AG04450 (cell line): ENCODE measurements around the gene SULT1B1. TPM values are rescaled to one million over a fixed set of nuclear protein-coding genes. Genes with fewer than 3 reads are reported as not detected.

Experiments
- CTCF ChIA-PET: fragments of 300-600, 350-600 bp; formaldehyde crosslinking; extraction: SDS; loops from one replicate; lab custom pipeline; 2022; ENCODE audit warnings: antibody characterized with exemption, inconsistent platforms; lab: Charles Lee
- POLR2A ChIA-PET: fragments of 350-600 bp; formaldehyde crosslinking; extraction: SDS; loops from one replicate; lab custom pipeline; 2021; ENCODE audit warnings: antibody characterized with exemption, inconsistent platforms; lab: Yijun Ruan, JAX
- DNase-seq: peaks from one replicate; pipeline ENCODE4 v3.0.0-alpha.2; 2011; ENCODE audit warnings: low read depth, low spot score
- H3K27ac ChIP-seq: one replicate; pipeline ENCODE4 v1.5.1; 2012; ENCODE audit warnings: low read depth, low read length, control low read depth
- H3K27me3 ChIP-seq: one replicate; pipeline ENCODE4 v1.6.0; 2012; ENCODE audit warnings: low read length; ENCODE audit not compliant: control insufficient read depth, insufficient read depth
- H3K4me3 ChIP-seq: 2 replicates; pipeline ENCODE4 v1.5.1; 2011; ENCODE audit warnings: mild to moderate bottlenecking, low read depth, low read length, control low read depth
- H3K9me3 ChIP-seq: 2 replicates; pipeline ENCODE4 v1.5.1; 2012; ENCODE audit warnings: low read length; ENCODE audit not compliant: control insufficient read depth, insufficient read depth
- polyA plus RNA-seq: library from polyadenylated mRNA; depleted of rRNA; stranded (reverse); fragments of >200 nt; gene quantifications from 2 replicates; pipeline ENCODE4 v1.2.3, GENCODE V29; 2011
- TF ChIP-seq, protein P1 (sequence below): IDR thresholded peaks from 2 replicates; pipeline ENCODE4 v1.5.1; 2011; ENCODE audit warnings: low read depth, low read length, control low read depth, inconsistent platforms

Gene SULT1B1
- polyA plus RNA-seq, 1 experiment: not detected

- no peak for DNase-seq
- H3K27me3 ChIP-seq: no peaks in the 10 kb centered on the region
- TF ChIP-seq, protein P1, sequence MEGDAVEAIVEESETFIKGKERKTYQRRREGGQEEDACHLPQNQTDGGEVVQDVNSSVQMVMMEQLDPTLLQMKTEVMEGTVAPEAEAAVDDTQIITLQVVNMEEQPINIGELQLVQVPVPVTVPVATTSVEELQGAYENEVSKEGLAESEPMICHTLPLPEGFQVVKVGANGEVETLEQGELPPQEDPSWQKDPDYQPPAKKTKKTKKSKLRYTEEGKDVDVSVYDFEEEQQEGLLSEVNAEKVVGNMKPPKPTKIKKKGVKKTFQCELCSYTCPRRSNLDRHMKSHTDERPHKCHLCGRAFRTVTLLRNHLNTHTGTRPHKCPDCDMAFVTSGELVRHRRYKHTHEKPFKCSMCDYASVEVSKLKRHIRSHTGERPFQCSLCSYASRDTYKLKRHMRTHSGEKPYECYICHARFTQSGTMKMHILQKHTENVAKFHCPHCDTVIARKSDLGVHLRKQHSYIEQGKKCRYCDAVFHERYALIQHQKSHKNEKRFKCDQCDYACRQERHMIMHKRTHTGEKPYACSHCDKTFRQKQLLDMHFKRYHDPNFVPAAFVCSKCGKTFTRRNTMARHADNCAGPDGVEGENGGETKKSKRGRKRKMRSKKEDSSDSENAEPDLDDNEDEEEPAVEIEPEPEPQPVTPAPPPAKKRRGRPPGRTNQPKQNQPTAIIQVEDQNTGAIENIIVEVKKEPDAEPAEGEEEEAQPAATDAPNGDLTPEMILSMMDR: no peak
- peaks cover 10% of the 10 kb centered on the region; the same call in 1 of the 2 replicates for H3K9me3 ChIP-seq
- no peak overlapping the region for H3K4me3 ChIP-seq
- H3K27ac ChIP-seq: no peak overlapping the region
- CTCF ChIA-PET: no interaction called here
- POLR2A ChIA-PET: no interaction called here
Observed at GRCh38 chr4:69744157-69744478, 16.3 kb downstream of the SULT1B1 start.

DNA sequence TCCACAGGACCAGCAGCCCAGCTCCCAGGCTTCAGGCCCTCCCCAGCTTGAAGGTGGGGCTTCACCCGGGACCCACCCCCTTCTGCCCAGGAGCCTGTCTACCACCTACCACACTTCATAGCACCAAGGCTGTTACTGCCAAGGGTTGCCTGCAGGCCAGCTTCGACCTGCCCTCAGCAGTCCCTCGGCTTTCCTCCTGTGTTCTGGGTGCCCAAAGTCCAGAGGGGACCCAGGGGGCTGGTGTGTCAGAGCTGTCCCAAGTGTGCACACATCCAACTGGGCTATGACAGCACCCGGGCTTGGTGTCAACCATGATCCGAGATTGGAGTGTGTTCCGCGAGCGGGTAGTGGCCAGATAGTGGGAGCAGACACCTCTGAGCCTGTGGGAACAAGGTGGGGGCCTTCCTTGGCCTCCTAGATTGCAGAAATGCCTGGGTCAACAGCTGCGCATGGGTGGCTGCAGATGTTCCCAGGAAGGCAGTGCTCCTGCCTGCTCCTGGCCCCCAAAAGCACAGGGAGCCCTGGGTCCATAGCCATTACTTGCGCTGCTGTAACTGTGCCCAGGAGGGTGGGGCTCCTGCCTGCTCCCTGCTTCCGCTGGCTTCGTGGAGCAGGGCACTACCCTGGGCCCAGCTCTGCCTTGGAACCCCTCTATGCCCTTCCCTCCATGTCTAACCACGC lies 16.8 kb downstream of the SULT1B1 start:
- POLR2A ChIA-PET: no interaction called here
- Histone ChIP-seq H3K27me3 (no peaks in the 10 kb centered on the region), H3K4me3 (no peak overlapping the region), H3K9me3 (peaks cover 10% of the 10 kb centered on the region; the same call in 1 of the 2 replicates), H3K27ac (no peak overlapping the region)
- CTCF ChIA-PET: no interaction called here
- no peak for DNase-seq
- TF ChIP-seq, protein P1: no peak

GRCh38 chr4:69742596-69742995 lies 17.8 kb downstream of the SULT1B1 start:
- no peak for DNase-seq
- H3K4me3 ChIP-seq: no peak overlapping the region
- no peaks in the 10 kb centered on the region for H3K27me3 ChIP-seq
- ChIA-PET POLR2A (no interaction called here), CTCF (no interaction called here)
- TF ChIP-seq, protein P1: no peak
- peaks cover 10% of the 10 kb centered on the region; the same call in 1 of the 2 replicates for H3K9me3 ChIP-seq
- no peak overlapping the region for H3K27ac ChIP-seq

DNA sequence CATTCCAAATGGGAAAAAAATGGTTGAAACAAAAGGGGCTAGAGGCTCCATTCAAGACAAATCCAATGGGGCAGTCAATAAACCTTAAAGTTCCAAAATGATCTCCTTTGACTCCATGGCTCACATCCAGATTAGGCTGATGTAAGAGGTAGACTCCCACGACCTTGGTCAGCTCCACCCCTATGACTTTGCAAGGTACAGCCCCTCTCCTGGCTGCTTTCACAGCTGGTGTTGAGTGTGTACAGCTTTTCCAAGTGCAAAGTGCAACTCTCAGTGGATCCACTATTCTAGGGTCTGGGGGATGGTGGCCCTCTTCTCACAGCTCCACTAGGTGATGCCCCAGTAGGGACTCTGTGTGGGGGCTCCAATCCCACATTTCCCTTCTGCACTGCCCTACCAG lies 21.5 kb downstream of the SULT1B1 start:
- CTCF ChIA-PET: no interaction called here
- Histone ChIP-seq H3K27me3 (no peaks in the 10 kb centered on the region), H3K4me3 (no peak overlapping the region), H3K27ac (no peak overlapping the region), H3K9me3 (peaks cover 5% of the 10 kb centered on the region; the same call in 1 of the 2 replicates)
- POLR2A ChIA-PET: no interaction called here
- no peak for DNase-seq
- TF ChIP-seq, protein P1: no peak

DNA sequence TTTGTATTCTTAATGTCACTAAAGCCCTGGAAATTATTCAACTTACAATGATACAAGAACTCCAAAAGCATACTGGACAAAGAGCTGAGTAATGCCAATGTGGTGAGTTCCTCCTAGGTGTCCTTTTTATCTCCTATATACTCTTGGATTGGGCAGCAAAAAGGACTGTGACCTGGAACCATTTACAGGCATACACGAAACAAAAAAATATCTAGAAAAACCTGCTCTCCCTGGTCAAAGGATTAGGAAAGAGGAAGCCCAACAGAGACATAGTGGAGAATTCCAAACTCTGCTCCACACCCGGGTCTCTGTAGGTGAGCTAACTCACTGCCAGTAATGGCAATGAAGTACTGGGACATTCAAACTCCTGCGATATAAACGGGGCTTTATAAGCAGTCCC lies 25.3 kb downstream of the SULT1B1 start:
- TF ChIP-seq, protein P1: no peak
- ChIA-PET POLR2A (no interaction called here), CTCF (no interaction called here)
- Histone ChIP-seq H3K4me3 (no peak overlapping the region), H3K27ac (no peak overlapping the region), H3K9me3 (no peaks in the 10 kb centered on the region), H3K27me3 (no peaks in the 10 kb centered on the region)
- no peak for DNase-seq
